Sciatic nerve (tissue), 2 donors: ENCODE results near the gene RPS6KB1. TPM values are rescaled to one million over a fixed set of nuclear protein-coding genes. Genes with fewer than 3 reads are reported as not detected.
"Not testable (repeated sequence)": the region's sequence is repeated elsewhere in the genome, so short reads cannot be mapped to it uniquely, and the experiment has no call there.

Experiments used
- ATAC-seq: fragments of 200-7000 bp; cut with Tn5 transposase; one replicate; pipeline ENCODE4 v1.9.1; 2020; ENCODE audit warnings: mild to moderate bottlenecking, moderate library complexity
- DNase-seq: peaks from one replicate; pipeline ENCODE4 v3.0.0-alpha.2; 2020; ENCODE audit warnings: low spot score
- intact Hi-C: fragments of 100-400 bp; cut with DNase I; formaldehyde crosslinking; loops from one replicate; pipeline ENCODE4 v1.14.2; 2022
- total RNA-seq: library from RNA; stranded (reverse); fragmentation: NEBNext Ultra II Directional; extraction: Animal tissue kit (Norgen Biotek cat#: 25700); gene quantifications from one replicate; pipeline ENCODE4 v1.2.1, GENCODE V29; 2021
- donor health status: DM: no; HTN: no; CAD: no.
- donor health status: DM: no; HTN: no; CAD: no.

The RPS6KB1 gene
- total RNA-seq, 1 donor from 2014 or later, result 56.2 TPM

- no peak for ATAC-seq
- intact Hi-C loops, result loop anchor here (10.0 kb wide), 1 partner anchor 120 kb away; no protein-coding TSS in a partner anchor
- no peak for DNase-seq
These were observed 21.4 kb downstream of the RPS6KB1 start for GRCh38 chr17:59914274-59914854.

GRCh38 chr17:59916446-59916845, 23.5 kb downstream of the RPS6KB1 start:
- DNase-seq (no peak), ATAC-seq (no peak)
- intact Hi-C loops, result loop anchor here (10.0 kb wide), 1 partner anchor 118 kb away; no protein-coding TSS in a partner anchor

- intact Hi-C loops, DNase-seq, ATAC-seq: not testable (repeated sequence)
These were observed 27.7 kb downstream of the RPS6KB1 start for GRCh38 chr17:59920637-59921036.

GRCh38 chr17:59930121-59930520, 37.2 kb downstream of the RPS6KB1 start:
- ATAC-seq, intact Hi-C loops: not testable (repeated sequence)

DNA sequence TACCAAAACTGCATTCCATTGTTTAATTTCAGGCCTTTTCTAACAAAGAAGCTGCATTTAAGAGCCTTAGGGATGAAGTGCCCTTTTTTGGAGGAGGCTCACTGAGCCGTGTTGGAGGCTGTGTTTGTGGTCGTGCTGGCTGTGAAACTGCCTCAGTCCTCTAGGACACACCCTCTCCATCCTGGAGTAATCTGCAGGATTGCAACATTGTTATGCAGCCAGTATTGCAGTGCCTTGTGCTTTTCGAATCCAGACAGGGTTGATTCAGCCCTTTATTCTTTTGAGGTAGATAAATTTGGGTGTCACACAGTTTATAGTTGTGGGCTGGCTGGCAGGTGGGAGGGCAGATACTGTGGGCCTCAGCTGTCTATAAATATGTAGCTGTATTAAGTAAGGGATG, 37.8 kb downstream of the RPS6KB1 start:
- intact Hi-C loops, DNase-seq: not testable (repeated sequence)
- ATAC-seq, result peak; percentile 91

More at GRCh38 chr17:59930121-59930520, 37.2 kb downstream of the RPS6KB1 start:
- not testable (repeated sequence) for DNase-seq

DNA sequence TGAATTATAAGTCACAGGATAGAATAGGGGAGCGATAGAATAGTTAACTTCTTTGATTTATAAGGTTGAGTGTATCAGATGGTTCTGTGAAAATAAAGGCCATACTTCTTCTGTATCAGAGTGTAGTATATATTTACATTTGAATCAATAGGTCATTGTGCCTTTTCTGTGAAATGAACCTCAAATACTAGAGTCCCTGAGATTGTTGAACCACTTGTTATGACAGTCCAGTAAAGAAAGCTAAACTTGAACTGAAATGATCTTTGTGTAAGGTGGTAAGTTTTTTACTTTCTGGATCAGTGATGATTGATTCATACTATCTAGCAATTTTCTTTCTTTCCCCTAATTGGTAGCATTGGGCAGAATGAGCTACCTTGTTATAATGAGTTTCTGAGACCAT, 40.4 kb downstream of the RPS6KB1 start:
- ATAC-seq, DNase-seq, intact Hi-C loops: not testable (repeated sequence)

GRCh38 chr17:59940697-59941096, 47.8 kb downstream of the RPS6KB1 start:
- ATAC-seq, DNase-seq, intact Hi-C loops: not testable (repeated sequence)

GRCh38 chr17:59941131-59941530, 48.2 kb downstream of the RPS6KB1 start:
- ATAC-seq (no peak), DNase-seq (no peak)
- intact Hi-C loops, result no loop called here

GRCh38 chr17:59946433-59946832, 53.5 kb downstream of the RPS6KB1 start:
- ATAC-seq, DNase-seq, intact Hi-C loops: not testable (repeated sequence)

GRCh38 chr17:59947310-59947709, 54.4 kb downstream of the RPS6KB1 start:
- intact Hi-C loops, ATAC-seq, DNase-seq: not testable (repeated sequence)

GRCh38 chr17:59950049-59950448, 57.1 kb downstream of the RPS6KB1 start:
- no peak for DNase-seq
- ATAC-seq, result no peak
- intact Hi-C loops, result no loop called here

- DNase-seq (no peak), ATAC-seq (no peak)
- intact Hi-C loops, result loop anchor here (5.0 kb wide), 1 partner anchor 97 kb away; no protein-coding TSS in a partner anchor
These were observed 61.9 kb downstream of the RPS6KB1 start for GRCh38 chr17:59954856-59955255.

DNA sequence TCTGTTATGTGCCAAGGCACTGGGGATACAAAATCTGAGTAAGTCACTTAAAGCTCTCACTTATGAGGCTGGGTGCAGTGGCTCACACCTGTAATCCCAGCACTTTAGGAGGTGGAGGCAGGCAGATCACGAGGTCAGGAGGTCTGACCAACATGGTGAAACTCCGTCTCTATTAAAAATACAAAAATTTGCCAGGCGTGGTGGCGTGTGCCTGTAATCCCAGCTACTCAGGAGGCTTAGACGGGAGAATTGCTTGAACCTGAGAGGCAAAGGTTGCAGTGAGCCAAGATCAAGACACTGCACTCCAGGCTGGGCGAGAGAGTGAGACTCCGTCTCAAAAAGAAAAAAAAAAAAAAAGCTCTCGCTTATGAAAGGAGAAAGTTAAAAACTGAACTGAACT, 66.7 kb downstream of the RPS6KB1 start:
- DNase-seq, ATAC-seq: not testable (repeated sequence)
- intact Hi-C loops, result loop anchor here (5.0 kb wide), 1 partner anchor 93 kb away; no protein-coding TSS in a partner anchor

- DNase-seq (no peak), ATAC-seq (no peak)
- intact Hi-C loops, result no loop called here
These were observed 69.9 kb downstream of the RPS6KB1 start for GRCh38 chr17:59962739-59963318.

DNA sequence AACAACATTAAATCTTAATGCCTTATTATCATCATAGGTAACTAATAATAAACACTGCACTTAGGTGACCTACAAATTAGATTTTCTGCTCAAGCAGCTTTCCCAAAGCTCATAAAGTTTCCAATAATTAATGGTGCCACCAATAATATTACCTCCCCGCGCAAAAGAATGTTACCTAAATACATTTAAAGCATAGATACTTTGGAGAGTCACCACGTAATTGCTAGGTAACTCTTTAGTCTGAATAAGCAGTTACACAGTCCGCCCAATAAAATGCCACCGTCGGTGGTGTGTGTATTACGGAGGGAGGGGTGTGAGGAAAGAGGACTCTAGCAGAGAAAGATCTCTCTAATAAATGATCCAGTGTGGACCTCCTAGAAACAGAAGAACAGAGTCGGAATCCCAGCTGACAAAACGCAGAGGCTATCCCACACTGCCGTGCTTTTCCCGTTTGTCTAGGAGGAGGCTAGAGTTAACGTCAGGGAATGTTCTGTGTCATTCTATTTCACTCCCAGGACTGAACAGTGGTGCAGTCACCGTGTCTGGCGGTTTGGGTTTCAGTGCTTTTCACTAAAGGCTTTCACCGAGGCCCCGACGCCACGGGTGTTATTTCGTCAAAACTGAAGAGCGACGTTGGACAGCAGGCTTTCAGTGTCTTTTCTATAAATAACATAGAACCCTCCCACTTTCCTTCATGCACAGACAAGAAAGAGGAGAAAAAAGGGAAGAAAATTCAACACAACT, 71.0 kb downstream of the RPS6KB1 start:
- ATAC-seq (peak; percentile 56), DNase-seq (peak; percentile 61)
- intact Hi-C loops, result no loop called here

DNA sequence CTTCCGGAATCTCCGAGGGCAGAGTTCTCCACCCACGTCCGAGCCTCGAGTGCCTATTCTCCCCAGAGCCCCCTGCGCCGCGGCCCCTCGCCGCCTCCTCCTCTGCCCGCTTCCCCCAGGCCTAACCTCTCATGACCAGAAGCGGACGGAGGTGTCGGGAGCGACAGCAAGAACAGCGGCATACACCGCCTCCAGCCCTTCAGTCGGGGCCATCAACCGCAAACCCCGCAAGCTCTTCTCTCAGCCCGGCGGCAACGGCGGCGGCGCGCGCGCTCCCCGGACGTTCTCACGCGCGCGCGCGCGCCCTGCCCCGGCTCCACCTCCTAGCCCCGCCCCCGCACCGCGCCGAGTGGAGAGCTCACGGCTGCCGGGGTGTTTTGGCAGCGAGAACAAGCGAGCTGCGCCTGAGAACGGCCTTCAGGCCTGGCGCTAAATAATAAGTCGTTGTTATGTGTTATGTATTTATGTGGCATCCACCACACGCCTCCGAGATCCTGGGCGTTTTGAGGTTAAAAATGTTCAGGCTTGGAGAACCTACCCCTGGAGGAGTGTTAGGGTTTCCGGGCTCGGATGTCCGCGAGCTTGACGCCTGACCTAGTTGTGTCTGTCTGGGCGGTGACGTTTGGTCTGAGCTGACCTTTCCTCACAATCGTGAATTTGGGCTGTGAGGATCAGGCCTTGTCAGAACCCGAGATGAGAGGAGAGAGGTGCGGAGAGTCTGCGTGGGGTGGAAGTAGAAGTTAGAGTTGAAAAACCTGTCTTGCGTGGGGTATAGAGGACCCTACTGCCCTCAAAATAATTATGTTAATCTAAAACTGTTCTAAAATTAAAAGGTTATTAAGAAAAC, 71.8 kb downstream of the RPS6KB1 start, which contains the start of gene RNFT1:
RNFT1 (minus strand) TSS at position 259 of the 847 bp plus-strand sequence; CDS start at position 182, 77 bp downstream.
- peak; percentile 98 for ATAC-seq
- peak; percentile 95 for DNase-seq
- intact Hi-C loops, result no loop called here

DNA sequence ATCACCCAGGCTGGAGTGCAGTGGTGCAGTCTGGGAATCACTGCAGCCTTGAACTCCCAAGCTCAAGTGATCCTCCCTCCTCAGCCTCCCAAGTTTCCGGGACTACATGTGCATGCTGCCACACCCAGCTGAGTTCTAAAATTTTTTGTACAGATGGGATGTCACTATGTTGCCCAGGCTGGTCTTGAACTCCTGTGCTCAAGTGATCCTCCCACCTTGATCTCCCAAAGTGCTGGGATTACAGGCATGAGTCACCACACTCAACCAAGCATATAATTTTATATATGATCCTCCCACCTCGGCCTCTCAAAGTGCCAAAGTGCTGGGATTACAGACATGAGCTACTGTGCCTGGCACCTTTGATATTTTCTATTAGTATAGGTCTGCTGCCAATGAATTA, 78.8 kb downstream of the RPS6KB1 start:
- intact Hi-C loops, DNase-seq, ATAC-seq: not testable (repeated sequence)

DNA sequence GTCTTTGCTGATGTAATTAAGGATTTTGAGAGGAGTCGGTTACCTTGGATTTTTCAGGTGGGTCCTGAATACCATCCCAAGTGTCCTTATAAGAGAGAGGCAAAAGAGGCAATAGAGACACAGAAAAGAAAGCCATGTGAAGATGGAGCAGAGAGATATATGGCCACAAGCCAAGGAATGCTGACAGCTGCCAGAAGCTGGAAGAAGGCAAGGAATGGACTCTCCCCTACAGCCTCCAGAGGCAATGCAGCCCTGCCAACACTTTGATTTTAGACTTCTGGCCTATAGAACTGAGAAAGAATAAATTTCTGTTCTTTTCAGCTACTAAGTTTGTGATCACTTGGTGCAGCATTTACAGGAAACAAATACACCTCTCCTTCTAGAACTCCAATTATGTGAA, 79.9 kb downstream of the RPS6KB1 start:
- intact Hi-C loops, result no loop called here
- no peak for ATAC-seq
- no peak for DNase-seq

DNA sequence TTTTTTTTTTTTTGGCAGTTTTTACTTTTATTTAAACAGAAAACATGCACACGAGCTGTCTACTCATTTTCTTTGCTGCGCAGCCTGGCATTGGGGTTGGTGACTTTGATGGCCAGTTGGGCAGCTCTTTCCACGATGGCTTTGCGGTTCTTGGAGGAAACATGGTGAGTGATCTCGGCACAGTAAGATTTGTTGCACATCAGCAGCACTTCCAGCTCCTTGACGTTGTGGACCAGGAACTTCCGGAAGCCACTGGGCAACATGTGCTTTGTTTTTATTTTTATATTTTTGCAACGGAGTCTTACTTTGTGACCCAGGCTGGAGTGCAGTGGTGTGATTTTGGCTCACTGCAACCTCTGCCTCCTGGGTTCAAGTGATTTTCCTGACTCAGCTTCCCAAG, 80.6 kb downstream of the RPS6KB1 start:
- intact Hi-C loops, DNase-seq, ATAC-seq: not testable (repeated sequence)
